Left lobe of liver (tissue), 2 donors: ENCODE results near the gene RANBP10. TPM values are rescaled to one million over a fixed set of nuclear protein-coding genes. Genes with fewer than 3 reads are reported as not detected.

Experiments
- ATAC-seq: fragments of 200-7000 bp; cut with Tn5 transposase; one replicate; pipeline ENCODE4 v1.9.1; 2020; ENCODE audit warnings: mild to moderate bottlenecking, moderate library complexity
- DNase-seq: peaks from one replicate; pipeline ENCODE4 v3.0.0-alpha.2; 2020; ENCODE audit warnings: low spot score
- total RNA-seq: library from RNA; stranded (reverse); gene quantifications from one replicate; pipeline ENCODE4 v1.2.1, GENCODE V29; 2021
- donor health status: DM: no; HTN: no; CAD: no; lungs with moderate emphysema.
- donor health status: DM: no; HTN: yes; CAD: no.

RANBP10 gene
- total RNA-seq, 1 donor from 2014 or later, result 35.6 TPM

- ATAC-seq, result peak; percentile 20
- no peak for DNase-seq
These were observed 56.8 kb downstream of the RANBP10 start for GRCh38 chr16:67749436-67750078.

GRCh38 chr16:67748834-67749233, 57.5 kb downstream of the RANBP10 start:
- no peak for DNase-seq
- peak; percentile 18 for ATAC-seq

GRCh38 chr16:67746846-67747245, 59.5 kb downstream of the RANBP10 start:
- ATAC-seq (no peak), DNase-seq (no peak)

GRCh38 chr16:67741118-67741517, 65.2 kb downstream of the RANBP10 start:
- DNase-seq, result no peak
- ATAC-seq, result peak; percentile 57

GRCh38 chr16:67740391-67740790, 66.0 kb downstream of the RANBP10 start:
- DNase-seq, result no peak
- ATAC-seq, result no peak

GRCh38 chr16:67736858-67737257, 69.5 kb downstream of the RANBP10 start:
- ATAC-seq, result no peak
- DNase-seq, result no peak

- ATAC-seq, result peak; percentile 87
These were observed 71.6 kb downstream of the RANBP10 start for GRCh38 chr16:67734731-67735201.

GRCh38 chr16:67733734-67734470, 72.5 kb downstream of the RANBP10 start:
- ATAC-seq, result no peak
- DNase-seq, result no peak

More at GRCh38 chr16:67734731-67735201, 71.6 kb downstream of the RANBP10 start:
- peak; percentile 84 for DNase-seq

- ATAC-seq (no peak), DNase-seq (no peak)
These were observed 74.6 kb downstream of the RANBP10 start for GRCh38 chr16:67731753-67732095.

GRCh38 chr16:67731071-67731752, 75.1 kb downstream of the RANBP10 start:
- ATAC-seq, result no peak
- no peak for DNase-seq

GRCh38 chr16:67730326-67730725, 76.0 kb downstream of the RANBP10 start:
- no peak for ATAC-seq
- no peak for DNase-seq

GRCh38 chr16:67729636-67730248, 76.6 kb downstream of the RANBP10 start:
- ATAC-seq (no peak), DNase-seq (no peak)

GRCh38 chr16:67727521-67728485, 78.6 kb downstream of the RANBP10 start:
- ATAC-seq, result no peak
- DNase-seq, result no peak

GRCh38 chr16:67726106-67727034, 80.0 kb downstream of the RANBP10 start:
- ATAC-seq (peak; percentile 84), DNase-seq (peak; percentile 98)

- no peak for DNase-seq
- no peak for ATAC-seq
These were observed 82.5 kb downstream of the RANBP10 start for GRCh38 chr16:67723911-67724305.

- ATAC-seq, result no peak
These were observed 83.0 kb downstream of the RANBP10 start for GRCh38 chr16:67723151-67723910.

GRCh38 chr16:67720236-67720635, 86.1 kb downstream of the RANBP10 start:
- DNase-seq, result no peak
- ATAC-seq, result peak; percentile 2

More at GRCh38 chr16:67723151-67723910, 83.0 kb downstream of the RANBP10 start:
- no peak for DNase-seq

- DNase-seq (peak; percentile 63), ATAC-seq (peak; percentile 70)
These were observed 86.6 kb downstream of the RANBP10 start for GRCh38 chr16:67719778-67720144.
